IMR-90 (cell line): ENCODE results near the gene PSPH. TPM values are rescaled to one million over a fixed set of nuclear protein-coding genes. Genes with fewer than 3 reads are reported as not detected.

Experiments
- ATAC-seq: fragments of 200-7000 bp; cut with Tn5 transposase; 2 replicates; pipeline ENCODE4 v1.9.1; 2020; ENCODE audit warnings: low read depth, mild to moderate bottlenecking, moderate library complexity
- BruUV-seq: library from RNA; stranded (reverse); fragments of 400-500 nt; replicated peaks from 2 replicates; lab custom pipeline; 2021; lab: Mats Ljungman, UMichigan
- CTCF ChIA-PET: fragments of 300-600 bp; formaldehyde crosslinking; extraction: SDS; loops from one replicate; lab custom pipeline; 2021; ENCODE audit warnings: antibody characterized with exemption; lab: Yijun Ruan, JAX
- POLR2A ChIA-PET: fragments of 300-600 bp; sonication (Branson Sonifier 250); formaldehyde crosslinking; loops from one replicate; lab custom pipeline; 2022; ENCODE audit warnings: antibody characterized with exemption; ENCODE audit not compliant: unreplicated experiment; lab: Charles Lee
- DNase-seq: peaks from one replicate; pipeline ENCODE4 v3.0.0; 2013
- H2AFZ ChIP-seq: replicated peaks from 2 replicates; pipeline ENCODE3; 2013; ENCODE audit warnings: low read length, mild to moderate bottlenecking; ENCODE audit not compliant: poor library complexity
- H2AK5ac ChIP-seq: 2 replicates; pipeline ENCODE4 v1.6.1; 2013; ENCODE audit warnings: low read depth, low read length, inconsistent platforms
- H2AK9ac ChIP-seq: replicated peaks from 2 replicates; pipeline ENCODE3; 2013; ENCODE audit warnings: mild to moderate bottlenecking, low read depth, low read length, moderate library complexity; ENCODE audit not compliant: poor library complexity
- H2BK120ac ChIP-seq: 2 replicates; pipeline ENCODE4 v1.6.1; 2013; ENCODE audit warnings: low read depth, low read length, inconsistent platforms
- H2BK15ac ChIP-seq: 3 replicates; pipeline ENCODE4 v1.6.1; 2013; ENCODE audit warnings: low read depth, low read length, inconsistent platforms
- H2BK20ac ChIP-seq: 2 replicates; pipeline ENCODE4 v1.6.1; 2013; ENCODE audit warnings: low read depth, mild to moderate bottlenecking, inconsistent platforms, low read length, moderate library complexity
- H2BK5ac ChIP-seq: 2 replicates; pipeline ENCODE4 v1.6.1; 2013; ENCODE audit warnings: mild to moderate bottlenecking, low read depth, low read length, inconsistent platforms; ENCODE audit not compliant: poor library complexity, severe bottlenecking
- H3K14ac ChIP-seq: replicated peaks from 2 replicates; pipeline ENCODE4 v1.6.1; 2013; ENCODE audit warnings: low read depth, low read length, inconsistent platforms
- H3K18ac ChIP-seq: 2 replicates; pipeline ENCODE4 v1.6.1; 2013; ENCODE audit warnings: low read depth, low read length, control low read depth
- H3K23ac ChIP-seq: 2 replicates; pipeline ENCODE4 v1.6.1; 2013; ENCODE audit warnings: low read depth, low read length, inconsistent platforms
- H3K27ac ChIP-seq: 2 replicates; pipeline ENCODE4 v1.5.1; 2013; ENCODE audit warnings: mild to moderate bottlenecking, control low read depth, low read length; ENCODE audit not compliant: insufficient read depth
- H3K27me3 ChIP-seq: 2 replicates; pipeline ENCODE4 v1.6.1; 2013; ENCODE audit warnings: low read length; ENCODE audit not compliant: control insufficient read depth, insufficient read depth
- H3K36me3 ChIP-seq: 2 replicates; pipeline ENCODE4 v1.6.1; 2013; ENCODE audit warnings: low read length, mixed read lengths; ENCODE audit not compliant: control insufficient read depth, insufficient read depth
- H3K4ac ChIP-seq: 2 replicates; pipeline ENCODE4 v1.6.1; 2013; ENCODE audit warnings: low read depth, low read length, inconsistent platforms
- H3K4me1 ChIP-seq: 2 replicates; pipeline ENCODE4 v1.6.1; 2013; ENCODE audit warnings: low read length, mixed read lengths; ENCODE audit not compliant: control insufficient read depth, insufficient read depth
- H3K4me2 ChIP-seq: 2 replicates; pipeline ENCODE4 v1.6.1; 2013; ENCODE audit warnings: low read depth, mild to moderate bottlenecking, control low read depth, low read length, moderate library complexity
- H3K4me3 ChIP-seq: 2 replicates; pipeline ENCODE4 v1.5.1; 2013; ENCODE audit warnings: low read depth, mild to moderate bottlenecking, control low read depth, low read length, moderate library complexity; ENCODE audit not compliant: insufficient read depth
- H3K56ac ChIP-seq: 2 replicates; pipeline ENCODE4 v1.6.1; 2013; ENCODE audit warnings: low read length, inconsistent platforms; ENCODE audit not compliant: insufficient read depth; ENCODE audit errors: extremely low read depth
- H3K79me1 ChIP-seq, 2 experiments: 2 replicates each; pipeline ENCODE4 v1.6.1; 2013; ENCODE audit warnings: low read length in 2 of 2, inconsistent platforms in 1 of 2, low read depth in 1 of 2
- H3K9ac ChIP-seq: 2 replicates; pipeline ENCODE4 v1.6.1; 2013; ENCODE audit warnings: low read depth, low read length, control low read depth
- H3K9me1 ChIP-seq: 2 replicates; pipeline ENCODE4 v1.6.1; 2013; ENCODE audit warnings: low read length, inconsistent platforms; ENCODE audit not compliant: insufficient read depth
- H3K9me3 ChIP-seq: 2 replicates; pipeline ENCODE4 v1.6.1; 2013; ENCODE audit warnings: low read length; ENCODE audit not compliant: control insufficient read depth, insufficient read depth
- H4K20me1 ChIP-seq: 2 replicates; pipeline ENCODE4 v1.6.1; 2013; ENCODE audit warnings: low read length, inconsistent platforms; ENCODE audit not compliant: insufficient read depth
- H4K5ac ChIP-seq: 2 replicates; pipeline ENCODE4 v1.6.1; 2013; ENCODE audit warnings: mild to moderate bottlenecking, low read depth, low read length, control low read depth
- H4K8ac ChIP-seq, 2 experiments: 2 replicates each; pipeline ENCODE4 v1.6.1; 2013; ENCODE audit warnings: low read depth in 2 of 2, low read length in 2 of 2, control low read depth in 1 of 2, inconsistent platforms in 1 of 2
- H4K91ac ChIP-seq: 2 replicates; pipeline ENCODE4 v1.6.1; 2013; ENCODE audit warnings: low read depth, low read length, inconsistent platforms; ENCODE audit not compliant: insufficient read depth
- CTCF ChIP-seq: conservative IDR thresholded peaks from 2 replicates; pipeline ENCODE4 v1.5.1; 2012; ENCODE audit warnings: mild to moderate bottlenecking, low read depth, low read length, improper control_type of control experiment
- FOS ChIP-seq: fragments of 150-350 bp; IDR thresholded peaks from 2 replicates; pipeline ENCODE4 v1.6.1; 2016; ENCODE audit warnings: low read depth, low read length
- WGBS, 2 experiments: methylation state at CpG; one replicate each; pipeline versions ENCODE4 v1.1.5 to v1.1.7; 2013; ENCODE audit warnings: missing lambda C conversion rate in 2 of 2; ENCODE audit not compliant: insufficient read length in 1 of 2; ENCODE audit errors: extremely low coverage in 2 of 2; 5-methylcytosine and 5-hydroxymethylcytosine counted together
- dilution Hi-C: fragments of 300-500 bp; cut with HindIII; formaldehyde crosslinking; loops from one replicate; pipeline ENCODE4 v1.14.3; 2018; ENCODE audit warnings: low sequenced_read_pairs; ENCODE audit not compliant: unreplicated experiment
- in situ Hi-C: fragments of 300-500 bp; cut with MboI; formaldehyde crosslinking; loops from 3 replicates; pipeline ENCODE4 v1.14.3; 2019; ENCODE audit warnings: low sequenced_read_pairs, inconsistent platforms, mixed read lengths
- intact Hi-C: fragments of 100-400 bp; cut with micrococcal nuclease; formaldehyde crosslinking; loops from 2 replicates; pipeline ENCODE4 v1.10.0; 2022
- polyA plus RNA-seq, 3 experiments: library from polyadenylated mRNA; depleted of rRNA; stranded (reverse); fragments of >200 nt; gene quantifications; 2 replicates each; pipeline ENCODE4 v1.2.3, GENCODE V29; 2012; ENCODE audit warnings: low replicate concordance in 1 of 3
- total RNA-seq: library from RNA; depleted of rRNA; stranded (reverse); fragments of >200 nt; gene quantifications from 2 replicates; pipeline ENCODE4 v1.2.3, GENCODE V29; 2012

Gene PSPH
- total and polyA plus RNA-seq, 2 of the 4 experiments (the other 2 are of a cell fraction) = 31.8 to 48.4 TPM

GRCh38 chr7:56097700-56098099 is 46.5 kb upstream of the PSPH start:
- Histone ChIP-seq H3K4me1 (peaks cover 8% of the 10 kb centered on the region), H3K4me2 (peak overlapping the region; percentile 59), H4K8ac (no peak overlapping the region), H3K27ac (no peak overlapping the region), H2AK9ac (no peak overlapping the region), H4K5ac (no peak overlapping the region), H3K4ac (no peak overlapping the region), H4K20me1 (peaks cover 5% of the 10 kb centered on the region; the same call in 1 of the 2 replicates), H2BK120ac (no peak overlapping the region), H2BK20ac (no peak overlapping the region), H3K79me1 (peaks cover 0 to 4% of the 10 kb centered on the region in 2 experiments; a peak in 1 of 4 replicates), H2AK5ac (no peak overlapping the region), H2BK5ac (no peak overlapping the region), H3K27me3 (no peaks in the 10 kb centered on the region), H3K18ac (no peak overlapping the region), H3K23ac (no peak overlapping the region), H3K56ac (no peak overlapping the region), H3K9me3 (no peaks in the 10 kb centered on the region), H2BK15ac (no peak overlapping the region), H3K36me3 (peaks cover 22% of the 10 kb centered on the region), H2AFZ (no peak overlapping the region), H3K9me1 (no peaks in the 10 kb centered on the region), H3K4me3 (no peak overlapping the region), H3K14ac (no peak overlapping the region), H4K91ac (no peak overlapping the region), H3K9ac (no peak overlapping the region)
- ATAC-seq (peak; percentile 42), DNase-seq (peak; percentile 89)
- POLR2A ChIA-PET = no interaction called here
- BruUV-seq = no TSS peak
- TF ChIP-seq CTCF (no peak), FOS (peak; percentile 37; the same call in 1 of the 2 replicates)
- intact Hi-C loops = no loop called here
- in situ Hi-C loops = loop anchor here (25.0 kb wide), 2 partner anchors 810 to 1335 kb away; partner anchors contain the start of gene SEC61G
- 43% methylated on average over 1 of the region's 5 CpGs; no CpG with 5 or more reads in 1 of the 2 experiments for WGBS, 2 experiments
- dilution Hi-C loops = no loop called here
- CTCF ChIA-PET = interaction anchor here (1.0 kb wide), 1 partner anchor 18 kb away, joined by 4 read pairs; no protein-coding TSS in a partner anchor
